Globus pallidus (tissue), 1 donor: Measurements from ENCODE around the gene DVL2.
"Not testable (repeated sequence)": the region's sequence is repeated elsewhere in the genome, so short reads cannot be mapped to it uniquely, and the experiment has no call there.

Experiments used
- DNase-seq: peaks from one replicate; pipeline ENCODE4 v3.0.0-alpha.2; 2015; ENCODE audit warnings: low spot score

Gene DVL2

DNA sequence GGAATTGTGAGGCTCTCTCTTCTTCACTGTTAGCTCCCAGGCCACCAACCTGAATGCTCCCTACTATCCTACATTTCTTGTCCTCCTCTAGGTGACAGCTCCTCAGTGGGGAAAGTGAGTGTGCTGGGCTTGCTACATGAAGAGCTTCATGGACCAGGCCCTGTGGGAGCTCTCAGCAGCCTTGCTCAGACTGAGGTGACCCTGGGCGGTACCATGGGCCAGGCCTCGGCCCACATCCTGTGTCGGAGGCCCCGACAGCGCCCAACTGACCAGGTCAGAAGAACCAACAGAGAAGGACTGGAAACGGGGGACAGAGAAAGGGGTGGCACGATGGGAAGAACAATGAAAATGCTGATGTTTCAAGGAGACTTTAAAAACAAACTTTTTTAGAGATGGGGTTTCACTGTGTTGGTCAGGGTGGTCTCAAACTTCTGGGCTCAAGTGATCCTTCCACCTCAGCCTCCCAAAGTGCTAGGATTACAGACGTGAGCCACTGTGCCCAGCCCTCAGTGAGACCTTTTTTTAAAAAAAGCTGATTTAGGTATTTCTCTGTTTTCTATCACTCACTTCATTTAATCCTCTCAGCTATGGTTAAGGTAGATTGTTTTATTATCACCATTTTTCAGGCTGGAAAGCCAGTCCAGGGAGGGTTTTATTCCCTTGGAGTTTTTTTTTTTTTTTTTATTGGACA is 22.6 kb upstream of the DVL2 start:
- DNase-seq, result no peak

DNA sequence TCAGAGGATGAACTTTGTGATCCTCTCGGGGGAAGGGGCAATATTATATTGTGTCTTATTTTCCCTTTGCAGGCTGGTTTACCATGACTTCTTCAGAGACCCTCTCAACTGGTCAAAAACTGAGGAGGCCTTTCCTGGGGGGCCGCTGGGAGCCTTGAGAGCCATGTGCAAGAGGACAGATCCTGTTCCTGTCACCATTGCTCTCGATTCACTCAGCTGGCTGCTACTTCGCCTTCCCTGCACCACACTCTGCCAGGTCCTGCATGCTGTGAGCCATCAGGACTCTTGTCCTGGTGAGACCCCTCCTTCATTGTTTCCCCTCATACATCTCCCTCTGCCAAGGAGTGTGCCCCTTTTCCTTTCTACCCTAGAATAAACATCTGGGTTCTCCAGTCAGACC is 20.2 kb upstream of the DVL2 start:
- DNase-seq, result no peak

GRCh38 chr17:7253082-7253481 is 18.8 kb upstream of the DVL2 start:
- no peak for DNase-seq

- peak; percentile 92 for DNase-seq
Observed at GRCh38 chr17:7252176-7253043, 18.1 kb upstream of the DVL2 start, which contains the start of gene ELP5. ELP5 (plus strand) TSS chr17:7252215; CDS start chr17:7252551, 336 bp downstream.

GRCh38 chr17:7251661-7252175 is 17.4 kb upstream of the DVL2 start, which contains the start of gene CTDNEP1:
CTDNEP1 (minus strand) TSS chr17:7251734; CDS start chr17:7251296, 438 bp downstream.
- peak; percentile 99 for DNase-seq

GRCh38 chr17:7250695-7251627 is 16.6 kb upstream of the DVL2 start:
- no peak for DNase-seq

DNA sequence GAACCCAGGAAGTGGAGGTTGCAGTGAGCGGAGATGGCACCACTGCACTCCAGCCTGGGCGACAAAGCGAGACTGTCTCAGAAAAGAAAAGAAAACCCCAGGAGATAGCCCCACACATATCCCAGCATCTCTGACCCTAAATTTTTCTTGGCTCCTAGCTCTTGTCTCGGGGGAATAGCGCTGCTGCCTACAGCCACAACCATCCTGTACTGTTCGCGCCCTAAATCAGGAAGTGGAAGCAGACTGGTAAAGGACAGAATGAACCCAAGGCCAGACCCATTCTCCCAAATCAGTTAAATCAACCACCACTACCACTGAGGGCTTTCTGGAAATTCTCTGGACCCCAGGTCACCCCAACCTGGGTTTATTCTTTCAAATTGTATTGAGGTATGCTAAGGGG is 15.5 kb upstream of the DVL2 start:
- DNase-seq, result no peak

DNA sequence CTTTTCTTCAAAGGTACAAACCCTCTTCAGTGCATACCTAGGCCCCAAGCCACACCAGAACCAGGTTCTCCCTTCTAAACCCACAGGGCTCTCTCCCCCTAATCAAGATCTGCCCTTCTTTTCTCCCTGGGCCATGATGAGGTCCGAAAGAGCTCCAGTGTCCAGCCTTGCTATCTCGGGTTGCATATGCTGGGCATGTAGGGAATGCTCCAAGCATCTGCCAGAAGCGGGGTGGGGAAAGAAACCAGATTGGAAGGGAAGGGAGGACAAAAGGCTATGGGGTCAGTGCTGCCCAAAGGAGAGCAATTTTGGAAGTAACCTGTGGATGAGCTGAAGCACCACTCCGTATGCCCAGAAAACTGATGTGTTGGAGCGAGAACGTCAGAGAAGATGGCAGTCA is 14.9 kb upstream of the DVL2 start:
- DNase-seq, result no peak

DNA sequence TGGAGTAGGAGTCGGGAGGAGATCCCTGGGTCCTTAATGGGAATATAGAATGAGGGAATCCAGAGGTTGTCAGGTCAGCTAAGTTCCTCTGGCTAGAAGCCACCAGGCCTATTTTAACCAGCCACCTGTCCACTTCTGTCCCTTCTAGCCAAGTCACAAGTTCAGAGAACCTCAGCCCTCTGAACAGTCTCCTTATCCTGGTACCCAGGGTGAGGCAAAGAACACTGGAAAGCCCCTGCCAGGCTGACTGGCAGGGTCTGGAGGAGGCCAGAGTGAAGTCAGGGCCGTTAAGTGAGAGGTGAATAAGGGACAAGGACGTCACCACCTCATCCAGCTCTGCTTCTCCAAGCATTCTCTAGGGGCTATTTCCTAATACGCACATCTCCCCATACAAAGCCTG is 14.5 kb upstream of the DVL2 start:
- DNase-seq, result no peak

GRCh38 chr17:7246779-7247178 is 12.5 kb upstream of the DVL2 start:
- DNase-seq, result no peak

DNA sequence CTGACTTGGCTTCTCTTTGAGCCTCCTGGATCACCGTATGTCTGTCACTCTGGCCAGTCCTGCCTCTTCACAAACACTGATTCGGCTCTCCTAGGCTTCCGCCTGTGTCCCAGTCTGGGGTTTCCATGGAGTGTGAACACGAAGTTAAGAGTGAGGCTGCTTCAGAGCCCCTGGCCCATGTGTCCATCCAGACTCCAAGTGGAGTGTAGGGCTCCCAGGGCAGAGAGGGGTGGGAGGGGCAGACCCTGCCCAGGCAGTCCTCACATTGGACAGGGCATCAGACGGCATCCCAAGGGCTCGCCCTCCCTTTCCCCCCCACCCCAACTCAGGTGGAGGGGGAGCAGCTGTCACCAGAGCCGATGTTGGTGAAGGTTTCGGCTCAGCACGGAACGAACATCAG is 9.5 kb upstream of the DVL2 start:
- not testable (repeated sequence) for DNase-seq

GRCh38 chr17:7243453-7243729 is 9.1 kb upstream of the DVL2 start:
- DNase-seq, result no peak

DNA sequence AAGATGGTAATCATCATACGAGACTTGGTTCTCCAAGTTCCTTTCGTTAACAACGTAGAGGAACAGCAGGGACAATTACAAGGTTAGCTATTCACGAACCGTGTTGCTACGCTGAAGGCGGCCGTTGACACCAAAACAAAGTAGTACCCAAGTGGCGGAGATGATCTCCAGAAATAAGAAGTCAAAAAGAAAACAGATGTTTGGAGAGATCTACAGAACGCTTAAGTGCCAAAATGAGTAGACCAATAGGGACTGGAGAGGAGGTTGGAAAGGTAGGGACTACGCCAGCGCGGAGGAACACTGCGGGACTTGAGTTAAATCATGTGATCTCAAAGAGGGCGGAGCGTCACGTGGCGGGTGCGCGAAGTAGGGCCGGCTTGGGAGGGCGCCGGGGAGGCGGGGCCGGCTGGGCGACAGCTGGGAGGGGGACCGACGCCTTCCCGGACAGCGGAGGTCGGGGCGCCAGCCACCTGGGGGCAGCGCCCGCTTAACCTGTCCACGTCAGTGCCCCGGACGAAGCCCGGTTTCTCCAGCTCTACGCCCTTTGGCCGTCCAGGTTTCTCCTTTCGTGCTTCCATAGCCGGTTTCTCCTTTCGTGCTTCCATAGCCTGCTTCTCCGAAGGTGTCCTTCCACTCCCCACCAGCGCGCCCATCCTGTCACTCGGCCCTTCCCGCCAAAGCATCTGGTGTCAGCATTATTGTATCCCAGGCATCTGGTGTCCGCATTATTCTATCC is 8.6 kb upstream of the DVL2 start:
- DNase-seq, result peak; percentile 94

DNA sequence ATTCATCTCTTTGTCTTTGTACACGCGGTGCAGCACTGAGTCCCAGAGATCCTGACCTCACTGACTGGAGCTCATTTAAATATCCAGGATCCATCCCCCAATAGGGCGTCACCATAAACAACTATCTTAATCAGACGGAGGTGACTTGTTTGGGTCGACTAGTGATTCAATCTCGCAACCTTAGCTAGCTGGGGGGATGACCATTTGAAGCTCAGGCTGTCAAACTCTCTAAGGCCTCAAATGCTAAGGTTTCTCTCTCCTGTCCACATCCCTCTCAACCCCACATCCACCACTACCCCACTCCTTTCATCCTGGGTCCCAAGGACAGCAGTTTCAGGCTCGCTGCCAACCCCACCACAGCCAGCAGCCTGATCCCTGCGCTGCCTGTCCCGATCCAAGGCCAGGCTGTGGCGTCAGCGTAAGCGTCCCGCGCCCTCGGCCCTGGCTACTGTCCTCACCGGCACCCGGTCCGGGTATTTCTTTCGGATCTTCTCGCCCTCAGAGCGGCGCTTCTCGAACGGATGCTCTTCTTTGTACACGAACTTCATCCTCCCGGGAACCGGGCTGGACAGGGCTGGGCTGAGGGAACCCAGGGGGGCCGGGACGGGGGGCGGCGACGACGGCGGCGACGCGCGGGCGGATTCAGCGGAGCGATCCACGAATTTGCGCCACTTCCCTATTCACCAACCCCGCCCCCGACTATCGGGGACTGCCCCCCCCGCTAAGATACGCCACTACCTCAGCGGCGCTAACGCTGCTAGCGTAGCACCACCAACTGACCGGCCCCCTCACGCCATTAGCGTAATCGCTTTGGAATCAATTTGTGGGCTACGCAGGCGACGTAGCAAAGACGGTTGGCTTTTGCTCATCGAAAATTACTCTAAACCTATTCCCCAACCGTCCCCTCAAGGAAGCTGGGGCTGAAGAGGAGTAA is 7.7 kb upstream of the DVL2 start, which contains the start of gene GABARAP:
Gene GABARAP (minus strand): TSS at position 667 of the 934 bp plus-strand sequence. CDS start 119 bp downstream, at position 548.
- DNase-seq, result peak; percentile 95

- no peak for DNase-seq
Observed at GRCh38 chr17:7241090-7241733, 6.9 kb upstream of the DVL2 start.

DNA sequence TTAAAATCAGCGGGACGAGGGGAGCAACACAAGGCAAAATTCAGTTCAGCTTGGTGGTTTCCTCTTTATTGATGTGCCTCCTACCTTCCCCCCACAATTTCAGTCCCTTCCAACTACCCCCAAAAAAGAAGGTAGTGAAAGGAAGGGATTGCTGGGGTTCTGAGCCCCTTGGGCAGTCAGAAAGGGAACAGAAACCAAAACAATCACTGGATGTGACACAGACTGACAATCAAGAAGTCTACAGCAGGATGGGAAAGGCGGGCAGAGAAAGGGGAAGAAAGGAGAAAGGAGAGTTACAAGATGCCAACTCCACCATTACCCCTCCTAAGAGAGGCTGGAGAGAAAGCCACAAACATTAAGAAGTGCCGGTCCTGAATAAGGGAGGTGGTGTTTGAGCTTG is 6.1 kb upstream of the DVL2 start:
- DNase-seq, result peak; percentile 67

GRCh38 chr17:7239091-7240027 is 5.0 kb upstream of the DVL2 start, which contains the start of gene PHF23:
PHF23 (minus strand) TSS chr17:7239457; CDS start chr17:7239279, 178 bp downstream.
- DNase-seq, result peak; percentile 100

DNA sequence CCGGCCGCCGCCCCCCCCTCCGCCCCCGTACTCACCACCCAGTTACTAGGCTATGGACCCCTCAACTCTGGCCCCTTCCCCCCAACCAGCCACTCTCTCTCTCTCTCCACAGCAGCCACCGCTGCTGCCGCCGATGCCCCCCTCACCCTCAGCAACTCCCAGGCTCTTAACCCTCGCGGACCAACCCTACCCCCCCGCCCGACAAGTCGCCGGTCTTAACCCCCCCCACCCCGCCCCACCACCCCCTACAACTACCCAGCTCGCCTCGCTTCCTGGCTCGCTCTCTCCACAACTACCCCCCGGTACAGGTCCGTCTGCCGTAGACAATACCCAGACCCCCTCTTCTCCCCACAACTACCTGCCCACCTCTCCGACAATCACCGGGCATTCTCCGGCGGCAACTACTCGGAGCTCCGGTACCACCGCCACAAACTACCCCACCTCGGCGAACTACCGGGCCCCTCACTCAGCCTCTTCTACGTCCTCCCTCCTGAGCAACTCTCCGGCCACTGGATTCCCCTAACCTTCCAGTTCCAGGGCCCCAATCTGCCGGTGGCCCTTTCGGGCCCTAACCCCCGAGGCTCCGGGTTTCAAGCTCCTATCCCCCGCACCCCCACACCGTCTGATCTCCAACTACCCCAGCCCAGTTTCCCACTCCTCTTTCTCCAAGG is 4.2 kb upstream of the DVL2 start:
- peak; percentile 39 for DNase-seq
